Activated CD8-positive, alpha-beta T cell treated with anti-CD3 and anti-CD28 coated beads for 36 hours (primary cell): ENCODE results near the gene IGF2R. TPM values are rescaled to one million over a fixed set of nuclear protein-coding genes. Genes with fewer than 3 reads are reported as not detected.
A peak's percentile ranks its signal among the peaks of the same experiment; 100 is the strongest.

Source experiments
- ATAC-seq: fragments of 200-7000 bp; cut with Tn5 transposase; one replicate; pipeline ENCODE4 v1.10.0; 2021; ENCODE audit warnings: mild to moderate bottlenecking, moderate library complexity
- CTCF ChIA-PET: fragments of 350-600 bp; sonication (Branson Sonifier 250); formaldehyde crosslinking; loops from one replicate; lab custom pipeline; 2021; ENCODE audit warnings: antibody characterized with exemption; lab: Charles Lee
- POLR2A ChIA-PET: fragments of 350-600 bp; sonication (Branson Sonifier 250); formaldehyde crosslinking; loops from one replicate; lab custom pipeline; 2021; ENCODE audit warnings: antibody characterized with exemption; lab: Charles Lee
- DNase-seq: peaks from one replicate; pipeline ENCODE4 v3.0.0-alpha.2; 2020
- H3K27ac Mint-ChIP-seq: one replicate; pipeline ENCODE4 v1.8.0; 2021; ENCODE audit warnings: mild to moderate bottlenecking, mixed read lengths
- H3K27me3 Mint-ChIP-seq: one replicate; pipeline ENCODE4 v1.8.0; 2021; ENCODE audit warnings: mixed read lengths
- H3K36me3 Mint-ChIP-seq: one replicate; pipeline ENCODE4 v1.8.0; 2021; ENCODE audit warnings: low read depth, mixed read lengths
- H3K4me1 Mint-ChIP-seq: one replicate; pipeline ENCODE4 v1.8.0; 2021; ENCODE audit warnings: low read depth, mixed read lengths
- H3K4me3 Mint-ChIP-seq: one replicate; pipeline ENCODE4 v1.8.0; 2021; ENCODE audit warnings: mild to moderate bottlenecking, moderate library complexity, mixed read lengths
- H3K9me3 Mint-ChIP-seq: one replicate; pipeline ENCODE4 v1.8.0; 2021; ENCODE audit warnings: mixed read lengths
- CTCF ChIP-seq: fragments of 200-600 bp; IDR thresholded peaks from one replicate; pipeline ENCODE4 v1.8.0; 2022; ENCODE audit warnings: antibody characterized with exemption, mild to moderate bottlenecking
- intact Hi-C: fragments of 100-400 bp; cut with micrococcal nuclease; formaldehyde crosslinking; loops from one replicate; pipeline ENCODE4 v1.10.0; 2022
- total RNA-seq, 2 experiments: library from RNA; stranded (reverse); gene quantifications; one replicate each; pipeline ENCODE4 v1.2.3, GENCODE V29; 2021

The IGF2R gene
- total RNA-seq, 2 experiments from 2014 or later, result 81.7 to 82.4 TPM

GRCh38 chr6:160101277-160102205 lies 132.7 kb downstream of the IGF2R start:
- ATAC-seq (no peak), DNase-seq (no peak)
- no peak overlapping the region for H3K4me3 Mint-ChIP-seq
- ChIA-PET POLR2A (interaction anchor here (0.6 kb wide), 1 partner anchor 937 kb away, joined by 3 read pairs; no protein-coding TSS in a partner anchor), CTCF (no interaction called here)
- H3K36me3 Mint-ChIP-seq, result peaks cover 58% of the 10 kb centered on the region
- H3K27me3 Mint-ChIP-seq, result no peaks in the 10 kb centered on the region
- peak overlapping the region; percentile 75 for H3K27ac Mint-ChIP-seq
- no peak for TF ChIP-seq CTCF
- peaks cover 16% of the 10 kb centered on the region for H3K4me1 Mint-ChIP-seq
- no peaks in the 10 kb centered on the region for H3K9me3 Mint-ChIP-seq
- intact Hi-C loops, result loop anchor here (10.0 kb wide), 1 partner anchor 237 kb away; no protein-coding TSS in a partner anchor

GRCh38 chr6:160102399-160102798 lies 133.5 kb downstream of the IGF2R start:
- no peaks in the 10 kb centered on the region for H3K9me3 Mint-ChIP-seq
- H3K27me3 Mint-ChIP-seq, result no peaks in the 10 kb centered on the region
- no peak for ATAC-seq
- ChIA-PET POLR2A (interaction anchor here (0.6 kb wide), 1 partner anchor 936 kb away, joined by 3 read pairs; no protein-coding TSS in a partner anchor), CTCF (interaction anchor here (1.0 kb wide), 1 partner anchor 353 kb away, joined by 4 read pairs; no protein-coding TSS in a partner anchor)
- peaks cover 16% of the 10 kb centered on the region for H3K4me1 Mint-ChIP-seq
- H3K27ac Mint-ChIP-seq, result no peak overlapping the region
- peaks cover 52% of the 10 kb centered on the region for H3K36me3 Mint-ChIP-seq
- intact Hi-C loops, result loop anchor here (10.0 kb wide), 1 partner anchor 238 kb away; no protein-coding TSS in a partner anchor
- TF ChIP-seq CTCF, result no peak
- no peak overlapping the region for H3K4me3 Mint-ChIP-seq
- DNase-seq, result no peak

- Mint-ChIP-seq H3K4me3 (no peak overlapping the region), H3K36me3 (peaks cover 51% of the 10 kb centered on the region), H3K27ac (no peak overlapping the region), H3K9me3 (no peaks in the 10 kb centered on the region), H3K27me3 (no peaks in the 10 kb centered on the region), H3K4me1 (peaks cover 12% of the 10 kb centered on the region)
- POLR2A ChIA-PET, result no interaction called here
- TF ChIP-seq CTCF, result peak; percentile 51
- CTCF ChIA-PET, result interaction anchor here (1.0 kb wide), 1 partner anchor 352 kb away, joined by 4 read pairs; no protein-coding TSS in a partner anchor
- DNase-seq, result peak; percentile 47
- intact Hi-C loops, result loop anchor here (10.0 kb wide), 1 partner anchor 238 kb away; no protein-coding TSS in a partner anchor
- ATAC-seq, result peak; percentile 55
These were observed 134.3 kb downstream of the IGF2R start for GRCh38 chr6:160102956-160103824.

- DNase-seq, result no peak
- H3K4me3 Mint-ChIP-seq, result no peak overlapping the region
- H3K9me3 Mint-ChIP-seq, result no peaks in the 10 kb centered on the region
- peaks cover 12% of the 10 kb centered on the region for H3K4me1 Mint-ChIP-seq
- POLR2A ChIA-PET, result no interaction called here
- intact Hi-C loops, result loop anchor here (10.0 kb wide), 1 partner anchor 239 kb away; no protein-coding TSS in a partner anchor
- no peaks in the 10 kb centered on the region for H3K27me3 Mint-ChIP-seq
- peaks cover 46% of the 10 kb centered on the region for H3K36me3 Mint-ChIP-seq
- no peak overlapping the region for H3K27ac Mint-ChIP-seq
- CTCF ChIA-PET, result no interaction called here
- no peak for ATAC-seq
- TF ChIP-seq CTCF, result no peak
These were observed 134.9 kb downstream of the IGF2R start for GRCh38 chr6:160103825-160104100.
